CD4-positive, CD25-positive, alpha-beta regulatory T cell (primary cell): ENCODE data around the gene ARPC5L. TPM values are rescaled to one million over a fixed set of nuclear protein-coding genes. Genes with fewer than 3 reads are reported as not detected.
A peak's percentile ranks its signal among the peaks of the same experiment; 100 is the strongest.
"Not testable (repeated sequence)": the region's sequence is repeated elsewhere in the genome, so short reads cannot be mapped to it uniquely, and the experiment has no call there.

Source experiments
- ATAC-seq, 2 donors: fragments of 150-1000 bp; cut with Tn5 transposase; one replicate each; pipeline ENCODE4 v1.10.0; 2021; ENCODE audit warnings: low read depth in 2 of 2, moderate number of reproducible peaks in 2 of 2, moderate library complexity in 1 of 2
- DNase-seq, 3 donors: peaks; one replicate each; pipeline versions ENCODE4 v3.0.0 to v3.0.0-alpha.2; 2012 to 2022; ENCODE audit warnings: mixed read lengths in 1 of 3
- H3K27ac ChIP-seq: one replicate; pipeline ENCODE4 v1.7.0; 2013; ENCODE audit warnings: mild to moderate bottlenecking, low read length; ENCODE audit not compliant: insufficient read depth, poor library complexity, severe bottlenecking
- H3K27me3 ChIP-seq: one replicate; pipeline ENCODE4 v1.7.0; 2013; ENCODE audit warnings: low read length; ENCODE audit not compliant: control insufficient read depth, insufficient read depth
- H3K36me3 ChIP-seq: one replicate; pipeline ENCODE4 v1.7.0; 2013; ENCODE audit warnings: mild to moderate bottlenecking, low read length, moderate library complexity; ENCODE audit not compliant: control insufficient read depth, insufficient read depth
- H3K4me1 ChIP-seq: 2 replicates; pipeline ENCODE4 v1.7.0; 2013; ENCODE audit warnings: mild to moderate bottlenecking, low read length; ENCODE audit not compliant: insufficient read depth, control insufficient read depth, poor library complexity, severe bottlenecking
- H3K4me3 ChIP-seq: one replicate; pipeline ENCODE4 v1.7.0; 2013; ENCODE audit warnings: low read depth, mild to moderate bottlenecking, low read length, moderate library complexity
- H3K9me3 ChIP-seq, 2 experiments: 1 replicate in 1 of 2; 2 replicates in 1 of 2; pipeline ENCODE4 v1.7.0; 2013; ENCODE audit warnings: low read length in 2 of 2, mild to moderate bottlenecking in 1 of 2, moderate library complexity in 1 of 2; ENCODE audit not compliant: control insufficient read depth in 2 of 2
- H3K27ac Mint-ChIP-seq, 3 donors: one replicate each; pipeline ENCODE4 v1.8.0; 2020 to 2022; ENCODE audit warnings: mild to moderate bottlenecking in 3 of 3, mixed read lengths in 3 of 3, moderate library complexity in 2 of 3
- H3K27me3 Mint-ChIP-seq: one replicate; pipeline ENCODE4 v1.8.0; 2022; ENCODE audit warnings: mild to moderate bottlenecking, mixed read lengths
- H3K36me3 Mint-ChIP-seq: one replicate; pipeline ENCODE4 v1.8.0; 2020; ENCODE audit warnings: mixed read lengths
- H3K4me1 Mint-ChIP-seq, 4 donors: one replicate each; pipeline ENCODE4 v1.8.0; 2020 to 2022; ENCODE audit warnings: mixed read lengths in 4 of 4, mild to moderate bottlenecking in 1 of 4
- H3K4me3 Mint-ChIP-seq, 4 donors: one replicate each; pipeline ENCODE4 v1.8.0; 2020 to 2022; ENCODE audit warnings: mild to moderate bottlenecking in 4 of 4, mixed read lengths in 4 of 4, moderate library complexity in 3 of 4
- H3K9me3 Mint-ChIP-seq, 7 donors: one replicate each; pipeline ENCODE4 v1.8.0; 2020 to 2022; ENCODE audit warnings: mixed read lengths in 7 of 7, mild to moderate bottlenecking in 3 of 7, moderate library complexity in 2 of 7
- polyA plus RNA-seq, 4 donors: library from polyadenylated mRNA; unstranded; fragments of 300-500 nt; fragmentation: Illumina TruSeq; gene quantifications; one replicate each; pipeline ENCODE4 v1.2.3, GENCODE V29; 2021
- total RNA-seq: library from RNA; stranded (reverse); gene quantifications from one replicate; pipeline ENCODE4 v1.2.3, GENCODE V29; 2022

Gene ARPC5L
- total and polyA plus RNA-seq, 5 donors from 2014 or later = 48.6 to 63.7 (median 60.7) TPM

DNA sequence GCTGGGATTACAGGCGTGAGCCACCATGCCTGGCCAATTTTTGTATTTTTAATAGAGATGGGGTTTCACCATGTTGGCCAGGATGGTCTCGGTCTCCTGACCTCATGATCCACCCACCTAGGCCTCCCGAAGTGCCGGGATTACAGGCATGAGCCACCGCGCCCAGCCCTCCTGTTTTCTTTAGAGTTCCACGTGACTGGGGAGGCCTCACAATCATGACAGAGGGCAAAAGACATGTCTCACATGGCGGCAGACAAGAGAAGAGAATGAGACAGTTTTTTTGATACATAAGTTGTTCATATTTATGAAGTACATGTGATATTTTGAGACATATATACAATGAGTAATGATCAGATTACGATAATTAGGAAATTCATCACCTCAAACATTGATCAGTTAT is 15.5 kb upstream of the ARPC5L start:
- DNase-seq, H3K36me3 Mint-ChIP-seq, H3K27ac ChIP-seq, H3K9me3 ChIP-seq, H3K4me3 ChIP-seq, H3K4me1 Mint-ChIP-seq, H3K27me3 ChIP-seq, H3K9me3 Mint-ChIP-seq, H3K36me3 ChIP-seq, H3K4me3 Mint-ChIP-seq, H3K4me1 ChIP-seq, ATAC-seq, H3K27ac Mint-ChIP-seq: not testable (repeated sequence)
- peaks cover 11% of the 10 kb centered on the region for H3K27me3 Mint-ChIP-seq

DNA sequence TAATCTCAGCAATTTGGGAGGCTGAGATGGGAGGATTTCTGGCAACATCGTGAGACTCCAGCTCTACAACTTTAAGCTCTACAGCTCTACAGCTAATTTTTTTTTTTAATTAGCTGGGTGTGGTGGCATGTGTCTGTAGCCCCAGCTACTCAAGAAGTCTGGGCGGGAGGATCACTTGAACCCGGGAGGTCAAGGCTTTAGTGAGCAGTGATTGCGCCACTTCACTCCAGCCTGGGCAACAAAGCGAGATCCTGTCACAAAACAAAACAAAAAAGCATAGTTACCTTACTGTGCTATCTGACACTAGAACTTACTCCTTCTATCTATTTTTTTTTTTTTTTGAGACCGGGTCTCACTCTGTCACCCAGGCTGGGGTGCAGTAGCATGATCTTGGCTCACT is 15.0 kb upstream of the ARPC5L start:
- Mint-ChIP-seq H3K36me3 (no peaks in the 10 kb centered on the region), H3K4me1 (peaks cover 0 to 2% (median 0%) of the 10 kb centered on the region in 4 donors), H3K27ac (no peak overlapping the region), H3K27me3 (peaks cover 11% of the 10 kb centered on the region), H3K9me3 (no peaks in the 10 kb centered on the region), H3K4me3 (peak overlapping the region in 1 of 4 donors; percentile 15)
- Histone ChIP-seq H3K27ac (no peak overlapping the region), H3K27me3 (no peaks in the 10 kb centered on the region), H3K36me3 (no peaks in the 10 kb centered on the region), H3K4me3 (no peak overlapping the region), H3K4me1 (no peaks in the 10 kb centered on the region), H3K9me3 (no peaks in the 10 kb centered on the region)
- DNase-seq (no peak), ATAC-seq (no peak)

DNA sequence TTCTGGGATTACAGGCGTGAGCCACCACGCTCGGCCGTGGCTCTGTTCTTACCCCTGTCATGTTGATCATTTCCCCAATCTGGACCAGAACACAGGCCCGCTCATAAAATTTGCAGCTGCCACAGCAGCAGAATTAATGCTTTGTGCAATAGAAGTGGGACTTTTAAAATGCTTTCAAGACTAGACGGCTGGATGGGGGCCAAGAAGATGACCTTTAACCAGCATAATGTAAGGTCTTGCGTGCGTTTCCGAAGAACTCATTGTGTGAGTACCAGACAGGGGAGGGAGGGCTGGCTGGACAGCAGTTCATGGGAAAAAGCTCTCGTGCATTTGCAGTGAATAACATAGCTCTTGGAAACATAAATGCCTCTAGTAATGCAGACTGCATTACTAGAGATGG is 12.1 kb upstream of the ARPC5L start:
- peaks cover 11% of the 10 kb centered on the region for H3K27me3 Mint-ChIP-seq
- ATAC-seq = no peak
- peaks cover 0 to 13% (median 2%) of the 10 kb centered on the region in 4 donors for H3K4me1 Mint-ChIP-seq
- no peak overlapping the region for H3K4me3 Mint-ChIP-seq
- no peaks in the 10 kb centered on the region for H3K36me3 ChIP-seq
- H3K27ac Mint-ChIP-seq = no peak overlapping the region
- no peak overlapping the region for H3K4me3 ChIP-seq
- no peak overlapping the region for H3K27ac ChIP-seq
- H3K9me3 Mint-ChIP-seq = peaks cover 0 to 1% (median 0%) of the 10 kb centered on the region in 7 donors
- peaks cover 13% of the 10 kb centered on the region for H3K4me1 ChIP-seq
- DNase-seq = no peak
- H3K36me3 Mint-ChIP-seq = no peaks in the 10 kb centered on the region
- H3K27me3 ChIP-seq = no peaks in the 10 kb centered on the region
- H3K9me3 ChIP-seq = no peaks in the 10 kb centered on the region

DNA sequence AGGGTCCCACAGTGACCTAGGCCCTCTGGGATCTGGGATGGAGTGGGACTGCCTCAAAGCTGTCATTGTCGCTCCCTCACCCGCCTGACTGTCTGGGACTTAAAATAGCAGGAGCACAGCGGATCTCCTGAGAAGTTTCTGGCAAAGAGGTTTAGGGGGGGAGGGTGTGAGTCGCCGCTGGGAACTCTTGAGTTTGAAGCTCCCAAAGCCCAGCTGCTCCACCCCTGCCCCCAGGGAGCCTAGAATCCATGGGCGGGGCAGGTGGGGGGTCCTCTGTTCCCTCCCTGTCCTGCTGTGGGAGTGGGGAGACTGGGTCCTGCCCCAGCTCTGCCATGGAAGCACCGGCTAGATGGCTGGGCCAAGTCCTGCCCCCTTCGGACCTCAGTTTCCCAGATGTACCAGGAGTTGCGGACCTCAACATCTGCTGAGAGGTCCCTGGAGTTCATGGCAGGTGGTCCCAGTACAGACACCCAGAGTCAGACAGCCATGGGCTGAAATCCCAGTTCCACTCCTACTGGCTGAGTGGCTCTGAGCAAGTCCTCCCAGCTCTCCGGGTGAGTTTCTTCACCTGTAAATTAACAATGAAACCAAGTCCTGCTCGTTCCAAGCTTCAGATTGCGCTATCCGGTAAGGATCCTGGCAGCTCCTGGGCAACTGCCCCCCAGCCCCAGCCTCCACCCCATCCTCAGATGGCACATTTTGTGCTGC is 9.7 kb upstream of the ARPC5L start:
- Histone ChIP-seq H3K36me3 (peaks cover 5% of the 10 kb centered on the region), H3K4me1 (peaks cover 13% of the 10 kb centered on the region), H3K9me3 (no peaks in the 10 kb centered on the region), H3K4me3 (peak overlapping the region; percentile 44), H3K27me3 (no peaks in the 10 kb centered on the region), H3K27ac (no peak overlapping the region)
- Mint-ChIP-seq H3K4me3 (peak overlapping the region in 2 of 4 donors; percentile 76 to 78), H3K4me1 (peaks cover 0 to 19% (median 2%) of the 10 kb centered on the region in 4 donors), H3K27me3 (peaks cover 11% of the 10 kb centered on the region), H3K27ac (peak overlapping the region in 2 of 3 donors; percentile 63 to 69), H3K9me3 (peaks cover 0 to 1% (median 0%) of the 10 kb centered on the region in 7 donors), H3K36me3 (no peaks in the 10 kb centered on the region)
- no peak for DNase-seq
- ATAC-seq = no peak

DNA sequence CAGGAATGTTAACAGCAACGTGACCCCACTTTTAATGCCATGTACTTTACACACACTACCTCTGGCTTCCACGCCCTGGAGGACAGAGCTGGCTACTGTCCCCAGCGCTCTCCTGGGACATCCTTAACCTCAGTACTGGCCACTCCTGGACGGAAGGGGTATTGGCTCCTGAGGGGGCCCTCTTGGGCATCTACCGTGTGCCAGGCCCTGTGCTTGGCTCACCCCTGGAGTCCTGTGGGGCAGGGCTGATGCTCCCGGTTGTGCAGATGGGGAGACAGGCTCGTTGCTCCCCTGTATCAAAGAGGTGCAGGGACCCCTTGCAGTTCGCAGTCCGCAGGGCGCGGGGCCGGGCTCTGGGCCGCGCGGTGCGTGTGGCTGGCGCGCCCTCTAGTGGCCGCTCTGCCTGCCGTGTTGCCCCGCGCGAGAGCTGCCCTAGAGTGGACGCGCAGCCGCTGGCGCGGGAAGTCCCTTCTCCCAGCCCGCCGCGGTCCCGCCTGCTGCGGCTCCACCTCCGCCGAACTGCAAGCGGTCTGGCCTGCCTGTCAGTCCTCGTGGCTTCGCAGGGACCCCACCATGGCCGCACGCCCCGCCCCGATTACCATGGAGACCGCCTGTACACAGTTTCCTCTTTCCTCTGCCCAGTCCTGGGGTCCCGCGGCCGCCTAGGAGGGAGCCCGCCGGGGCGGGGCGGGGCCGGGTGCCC is 8.9 kb upstream of the ARPC5L start, which contains the start of gene WDR38:
TSS of gene WDR38 (plus strand) at position 632 of the 703 bp plus-strand sequence. CDS start 72 bp downstream, outside the sequence.
- peaks cover 12% of the 10 kb centered on the region for H3K36me3 ChIP-seq
- H3K27me3 ChIP-seq = no peaks in the 10 kb centered on the region
- H3K9me3 Mint-ChIP-seq = peaks cover 0 to 1% (median 0%) of the 10 kb centered on the region in 7 donors
- no peaks in the 10 kb centered on the region for H3K9me3 ChIP-seq
- peaks cover 13% of the 10 kb centered on the region for H3K4me1 ChIP-seq
- peaks cover 0 to 22% (median 2%) of the 10 kb centered on the region in 4 donors for H3K4me1 Mint-ChIP-seq
- peak within 1 kb of the TSS; percentile 76 to 81 (median 79) for H3K4me3 Mint-ChIP-seq
- H3K27ac ChIP-seq = peak within 1 kb of the TSS; percentile 70
- peaks cover 7% of the 10 kb centered on the region for H3K27me3 Mint-ChIP-seq
- H3K27ac Mint-ChIP-seq = peak within 1 kb of the TSS; percentile 66 to 79 (median 69)
- H3K4me3 ChIP-seq = peak within 1 kb of the TSS; percentile 44
- ATAC-seq (peak; percentile 81 to 82), DNase-seq (peak; percentile 71 to 80 (median 77))
- peaks cover 4% of the 10 kb centered on the region for H3K36me3 Mint-ChIP-seq

DNA sequence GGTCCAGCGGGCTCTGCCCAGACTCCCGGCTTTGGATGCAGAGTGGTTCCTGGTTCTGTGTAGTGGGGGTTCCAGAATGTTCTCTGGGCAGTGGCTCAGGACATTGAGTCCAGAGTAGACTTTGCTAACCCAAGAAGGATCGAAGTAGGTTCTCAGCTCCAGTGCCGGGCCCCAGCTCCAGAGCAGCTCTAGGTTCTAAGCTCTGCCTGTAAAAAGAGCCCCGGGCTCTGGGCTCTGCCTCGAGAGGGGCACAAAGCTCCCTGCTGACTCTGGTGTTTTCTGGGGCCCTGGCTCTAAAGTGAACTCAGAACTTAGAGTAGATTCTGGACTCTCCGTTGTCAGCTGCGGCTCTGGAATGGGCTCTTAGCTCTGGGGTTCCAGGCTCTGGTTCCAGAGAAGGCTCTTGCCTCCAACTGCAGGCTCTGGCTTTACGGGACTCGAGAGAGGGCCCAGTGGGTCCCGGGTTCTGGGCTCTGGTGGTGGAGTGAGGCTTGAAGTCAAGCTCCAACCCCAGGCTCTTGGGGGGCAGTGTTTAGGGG is 8.3 kb upstream of the ARPC5L start:
- no peak for ATAC-seq
- no peak for DNase-seq
- no peak overlapping the region for H3K4me3 ChIP-seq
- Mint-ChIP-seq H3K36me3 (peaks cover 4% of the 10 kb centered on the region), H3K9me3 (peaks cover 0 to 1% (median 0%) of the 10 kb centered on the region in 7 donors), H3K27ac (peak overlapping the region in 2 of 3 donors; percentile 55 to 66), H3K4me1 (peaks cover 0 to 26% (median 2%) of the 10 kb centered on the region in 4 donors), H3K27me3 (peaks cover 7% of the 10 kb centered on the region), H3K4me3 (peak overlapping the region; percentile 47 to 81 (median 70))
- H3K9me3 ChIP-seq = no peaks in the 10 kb centered on the region
- H3K27me3 ChIP-seq = no peaks in the 10 kb centered on the region
- peak overlapping the region; percentile 70 for H3K27ac ChIP-seq
- H3K4me1 ChIP-seq = peaks cover 15% of the 10 kb centered on the region
- peaks cover 19% of the 10 kb centered on the region for H3K36me3 ChIP-seq

DNA sequence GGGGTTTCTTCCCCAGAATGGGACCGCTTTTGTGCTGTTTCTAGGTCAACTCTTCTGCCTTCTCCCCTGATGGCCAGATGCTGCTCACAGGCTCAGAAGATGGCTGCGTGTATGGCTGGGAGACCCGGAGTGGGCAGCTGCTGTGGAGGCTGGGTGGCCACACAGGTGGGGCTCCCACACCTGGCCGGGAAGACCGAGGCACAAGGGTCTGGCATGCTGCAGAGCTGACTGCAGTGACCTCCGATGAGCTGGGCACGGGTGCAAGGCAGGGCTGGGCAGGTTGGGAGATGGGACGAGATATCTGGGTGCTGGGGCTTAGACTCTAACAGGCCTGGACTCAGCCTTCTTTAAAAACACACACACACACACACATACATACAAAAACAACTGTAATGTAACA is 7.8 kb upstream of the ARPC5L start:
- Mint-ChIP-seq H3K27ac (peak overlapping the region in 2 of 3 donors; percentile 51 to 55), H3K4me1 (peaks cover 0 to 30% (median 4%) of the 10 kb centered on the region in 4 donors), H3K36me3 (peaks cover 4% of the 10 kb centered on the region), H3K9me3 (peaks cover 0 to 1% (median 0%) of the 10 kb centered on the region in 7 donors), H3K27me3 (peaks cover 7% of the 10 kb centered on the region), H3K4me3 (peak overlapping the region in 2 of 4 donors; percentile 69 to 78)
- peaks cover 16% of the 10 kb centered on the region for H3K4me1 ChIP-seq
- no peaks in the 10 kb centered on the region for H3K27me3 ChIP-seq
- peaks cover 24% of the 10 kb centered on the region for H3K36me3 ChIP-seq
- no peaks in the 10 kb centered on the region for H3K9me3 ChIP-seq
- H3K4me3 ChIP-seq = no peak overlapping the region
- no peak for DNase-seq
- ATAC-seq = no peak
- H3K27ac ChIP-seq = no peak overlapping the region
